Kidney (tissue), 14 donors: ENCODE results near the gene CMTM7. TPM values are rescaled to one million over a fixed set of nuclear protein-coding genes. Genes with fewer than 3 reads are reported as not detected.

ENCODE experiments used
- DNase-seq, 5 donors: peaks; one replicate each; pipeline ENCODE4 v3.0.0-alpha.2; 2013 to 2020
- FAIRE-seq: peaks from 2 replicates; lab custom pipeline; 2012; peaks lifted over from hg19 to GRCh38; lab: Jason Lieb, UNC
- H3K27ac ChIP-seq, 2 donors: one replicate each; pipeline ENCODE4 v1.7.0; 2013; ENCODE audit warnings: low read depth in 2 of 2, low read length in 2 of 2, inconsistent platforms in 1 of 2
- H3K27me3 ChIP-seq: one replicate; pipeline ENCODE4 v1.7.1; 2013; ENCODE audit warnings: low read length, inconsistent platforms; ENCODE audit not compliant: control insufficient read depth, insufficient read depth
- H3K36me3 ChIP-seq, 3 donors: one replicate each; pipeline versions ENCODE4 v1.7.0 to v1.7.1; 2013; ENCODE audit warnings: low read length in 3 of 3, control low read depth in 1 of 3, inconsistent platforms in 1 of 3; ENCODE audit not compliant: insufficient read depth in 3 of 3, control insufficient read depth in 2 of 3
- H3K4me1 ChIP-seq, 3 donors: one replicate each; pipeline versions ENCODE4 v1.7.0 to v1.7.1; 2013; ENCODE audit warnings: low read length in 3 of 3, inconsistent platforms in 1 of 3, low read depth in 1 of 3; ENCODE audit not compliant: control insufficient read depth in 2 of 3, insufficient read depth in 2 of 3
- H3K4me3 ChIP-seq, 3 donors: one replicate each; pipeline versions ENCODE4 v1.7.0 to v1.8.1; 2013; ENCODE audit warnings: low read length in 3 of 3, control low read depth in 1 of 3, inconsistent platforms in 1 of 3
- H3K9ac ChIP-seq, 3 donors: one replicate each; pipeline versions ENCODE4 v1.7.0 to v1.7.1; 2013; ENCODE audit warnings: low read length in 3 of 3, control low read depth in 1 of 3, inconsistent platforms in 1 of 3
- H3K9me3 ChIP-seq, 3 donors: one replicate each; pipeline versions ENCODE4 v1.7.0 to v1.7.1; 2013; ENCODE audit warnings: low read length in 3 of 3, control low read depth in 1 of 3, inconsistent platforms in 1 of 3; ENCODE audit not compliant: control insufficient read depth in 2 of 3, insufficient read depth in 1 of 3
- CTCF ChIP-seq: IDR thresholded peaks from 3 replicates; pipeline ENCODE4 v1.5.1; 2012; ENCODE audit warnings: mild to moderate bottlenecking, moderate library complexity, borderline replicate concordance; ENCODE audit not compliant: insufficient read depth; ENCODE audit errors: extremely low read depth
- intact Hi-C: fragments of 100-400 bp; cut with DNase I; formaldehyde crosslinking; loops from one replicate; pipeline ENCODE4 v1.11.1; 2022
- polyA plus RNA-seq: library from polyadenylated mRNA; stranded (reverse); fragments of 350-450 nt; fragmentation: Illumina TruSeq; extraction: RNeasy Lipid Tissue Mini Kit (QIAGEN cat#74804); gene quantifications from one replicate; pipeline ENCODE4 v1.2.3, GENCODE V29; 2014; ENCODE audit warnings: low read depth, low replicate concordance; ENCODE audit not compliant: insufficient read depth
- total RNA-seq: library from RNA; stranded (reverse); fragmentation: NEBNext Ultra II Directional; extraction: Animal tissue kit (Norgen Biotek cat#: 25700); gene quantifications from one replicate; pipeline ENCODE4 v1.2.1, GENCODE V29; 2021
- donor health status: control.
- donor health status: control.
- donor health status: control.
- donor health status: control.
- donor health status: control.
- donor health status: DM: yes; HTN: yes; CAD: no.
- donor health status: Normal renal cell carcinoma (clear cell type).

CMTM7 gene
- total and polyA plus RNA-seq, 2 donors from 2014 or later: 26.0 to 38.2 TPM

GRCh38 chr3:32488474-32489008, 96.9 kb downstream of the CMTM7 start:
- peaks cover 0 to 4% (median 0%) of the 10 kb centered on the region in 3 donors for H3K36me3 ChIP-seq
- H3K4me3 ChIP-seq: no peak overlapping the region
- DNase-seq: no peak
- no peak overlapping the region for H3K27ac ChIP-seq
- H3K4me1 ChIP-seq: peaks cover under 1 to 4% (median 3%) of the 10 kb centered on the region in 3 donors
- H3K27me3 ChIP-seq: no peaks in the 10 kb centered on the region
- no peak for FAIRE-seq
- no peak for TF ChIP-seq CTCF
- intact Hi-C loops: no loop called here
- H3K9ac ChIP-seq: no peak overlapping the region
- H3K9me3 ChIP-seq: no peaks in the 10 kb centered on the region

GRCh38 chr3:32492684-32493436, 101.2 kb downstream of the CMTM7 start:
- Histone ChIP-seq H3K4me1 (peaks cover 3 to 5% (median 4%) of the 10 kb centered on the region in 3 donors), H3K9ac (no peak overlapping the region), H3K36me3 (peaks cover 0 to 2% (median 0%) of the 10 kb centered on the region in 3 donors), H3K4me3 (no peak overlapping the region), H3K27ac (no peak overlapping the region), H3K27me3 (no peaks in the 10 kb centered on the region), H3K9me3 (no peaks in the 10 kb centered on the region)
- intact Hi-C loops: no loop called here
- no peak for DNase-seq
- FAIRE-seq: no peak
- TF ChIP-seq CTCF: no peak

GRCh38 chr3:32493437-32494414, 102.1 kb downstream of the CMTM7 start:
- Histone ChIP-seq H3K9ac (no peak overlapping the region), H3K36me3 (peaks cover 0 to 2% (median 0%) of the 10 kb centered on the region in 3 donors), H3K27me3 (no peaks in the 10 kb centered on the region), H3K4me3 (no peak overlapping the region), H3K9me3 (no peaks in the 10 kb centered on the region), H3K4me1 (peaks cover 3 to 5% (median 4%) of the 10 kb centered on the region in 3 donors), H3K27ac (no peak overlapping the region)
- TF ChIP-seq CTCF: no peak
- intact Hi-C loops: no loop called here
- FAIRE-seq (no peak), DNase-seq (peak in 3 of 5 donors; percentile 25 to 62 (median 34))
